Hepatic stellate cell (primary cell): ENCODE results near the gene MAN1A1.

Experiments
- DNase-seq: peaks from one replicate; pipeline ENCODE4 v3.0.0; 2011; ENCODE audit warnings: low spot score

The MAN1A1 gene

GRCh38 chr6:119269266-119270103 lies 80.1 kb downstream of the MAN1A1 start:
- no peak for DNase-seq

GRCh38 chr6:119267126-119267905 lies 82.2 kb downstream of the MAN1A1 start:
- no peak for DNase-seq

GRCh38 chr6:119264854-119265397 lies 84.6 kb downstream of the MAN1A1 start:
- no peak for DNase-seq

GRCh38 chr6:119262612-119263011 lies 86.9 kb downstream of the MAN1A1 start:
- no peak for DNase-seq

GRCh38 chr6:119261944-119262284 lies 87.6 kb downstream of the MAN1A1 start:
- no peak for DNase-seq

GRCh38 chr6:119259027-119259426 lies 90.5 kb downstream of the MAN1A1 start:
- DNase-seq: no peak

- no peak for DNase-seq
Measured at GRCh38 chr6:119257726-119258125, 91.8 kb downstream of the MAN1A1 start.

- DNase-seq: no peak
Measured at GRCh38 chr6:119256978-119257462, 92.5 kb downstream of the MAN1A1 start.

GRCh38 chr6:119256392-119256791 lies 93.2 kb downstream of the MAN1A1 start:
- no peak for DNase-seq

GRCh38 chr6:119255492-119255891 lies 94.1 kb downstream of the MAN1A1 start:
- DNase-seq: no peak

- no peak for DNase-seq
Measured at GRCh38 chr6:119250036-119250435, 99.5 kb downstream of the MAN1A1 start.

- no peak for DNase-seq
Measured at GRCh38 chr6:119249319-119249718, 100.2 kb downstream of the MAN1A1 start.

GRCh38 chr6:119247504-119247903 lies 102.1 kb downstream of the MAN1A1 start:
- DNase-seq: no peak

GRCh38 chr6:119243657-119244056 lies 105.9 kb downstream of the MAN1A1 start:
- DNase-seq: no peak

- DNase-seq: no peak
Measured at GRCh38 chr6:119243037-119243436, 106.5 kb downstream of the MAN1A1 start.

- DNase-seq: no peak
Measured at GRCh38 chr6:119241540-119242309, 107.8 kb downstream of the MAN1A1 start.

GRCh38 chr6:119241111-119241465 lies 108.5 kb downstream of the MAN1A1 start:
- DNase-seq: no peak

GRCh38 chr6:119240257-119241110 lies 109.1 kb downstream of the MAN1A1 start:
- no peak for DNase-seq

- DNase-seq: no peak
Measured at GRCh38 chr6:119237177-119237715, 112.3 kb downstream of the MAN1A1 start.

- no peak for DNase-seq
Measured at GRCh38 chr6:119234941-119235340, 114.6 kb downstream of the MAN1A1 start.

- no peak for DNase-seq
Measured at GRCh38 chr6:119234457-119234856, 115.1 kb downstream of the MAN1A1 start.
